Sigmoid colon (tissue), 4 donors: ENCODE data around the gene GRID1.

Experiments
- EP300 ChIP-seq, 4 donors: sonication (generic); formaldehyde crosslinking; IDR thresholded peaks; one replicate each; pipeline ENCODE4 v1.6.1; 2017; ENCODE audit warnings: antibody characterized with exemption in 4 of 4
- POLR2A ChIP-seq, 2 donors: fragments of 450-650 bp; IDR thresholded peaks; one replicate each; pipeline ENCODE4 v1.6.1; 2016; ENCODE audit warnings: antibody characterized with exemption in 2 of 2, mild to moderate bottlenecking in 2 of 2, moderate library complexity in 2 of 2
- TF ChIP-seq, protein P1 (sequence below), 4 experiments: fragments of 450-650 bp in 3 of 4; fragments of 200-600 bp in 1 of 4; IDR thresholded peaks; one replicate each; pipeline ENCODE4 v1.5.1; 2016 to 2019; ENCODE audit warnings: antibody characterized with exemption in 4 of 4, mild to moderate bottlenecking in 3 of 4, moderate library complexity in 2 of 4

DNA sequence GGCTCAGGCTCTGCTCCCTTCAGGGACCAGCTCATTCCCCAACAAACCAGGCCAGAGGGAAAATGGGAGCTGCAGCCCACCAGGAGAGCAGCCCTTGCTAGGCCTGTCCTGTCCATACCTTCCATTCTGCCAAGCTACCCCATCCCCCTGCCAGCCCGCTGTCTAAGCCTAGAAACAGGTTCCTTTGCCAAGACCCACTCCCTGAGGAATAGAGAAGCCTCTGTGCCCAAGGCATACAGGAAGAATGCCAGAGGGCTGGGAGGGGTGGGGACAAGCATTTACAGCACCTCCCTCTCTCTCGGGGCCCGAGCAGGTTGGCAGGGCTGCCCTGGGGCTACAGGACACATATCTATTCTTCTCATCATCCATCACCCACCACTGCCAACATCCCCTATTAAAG, 178.3 kb downstream of the GRID1 start:
- TF ChIP-seq, protein P1, sequence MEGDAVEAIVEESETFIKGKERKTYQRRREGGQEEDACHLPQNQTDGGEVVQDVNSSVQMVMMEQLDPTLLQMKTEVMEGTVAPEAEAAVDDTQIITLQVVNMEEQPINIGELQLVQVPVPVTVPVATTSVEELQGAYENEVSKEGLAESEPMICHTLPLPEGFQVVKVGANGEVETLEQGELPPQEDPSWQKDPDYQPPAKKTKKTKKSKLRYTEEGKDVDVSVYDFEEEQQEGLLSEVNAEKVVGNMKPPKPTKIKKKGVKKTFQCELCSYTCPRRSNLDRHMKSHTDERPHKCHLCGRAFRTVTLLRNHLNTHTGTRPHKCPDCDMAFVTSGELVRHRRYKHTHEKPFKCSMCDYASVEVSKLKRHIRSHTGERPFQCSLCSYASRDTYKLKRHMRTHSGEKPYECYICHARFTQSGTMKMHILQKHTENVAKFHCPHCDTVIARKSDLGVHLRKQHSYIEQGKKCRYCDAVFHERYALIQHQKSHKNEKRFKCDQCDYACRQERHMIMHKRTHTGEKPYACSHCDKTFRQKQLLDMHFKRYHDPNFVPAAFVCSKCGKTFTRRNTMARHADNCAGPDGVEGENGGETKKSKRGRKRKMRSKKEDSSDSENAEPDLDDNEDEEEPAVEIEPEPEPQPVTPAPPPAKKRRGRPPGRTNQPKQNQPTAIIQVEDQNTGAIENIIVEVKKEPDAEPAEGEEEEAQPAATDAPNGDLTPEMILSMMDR (IDR thresholded peaks at IDR 0.05), result no peak
- TF ChIP-seq EP300 (IDR thresholded peaks at IDR 0.05), result no peak
- TF ChIP-seq POLR2A (IDR thresholded peaks at IDR 0.05), result no peak
